ENCODE data around the gene CITED4.

CITED4 gene

GRCh38 chr1:40880813-40881549 lies 18.8 kb upstream of the CITED4 start:
- H3K27ac ChIP-seq (ENCODE audit: low read depth, low read length), result no peak overlapping the region
- H3K4me3 ChIP-seq (ENCODE audit: low read depth in 1 of 2, low read length in 2 of 2), result no peak overlapping the region
- no peak overlapping the region for H3K9ac ChIP-seq (ENCODE audit: low read length)
- H3K27me3 ChIP-seq (ENCODE audit: control insufficient read depth in 1 of 2, insufficient read depth in 2 of 2, low read length in 2 of 2), result peaks cover 4 to 9% of the 10 kb centered on the region in 2 donors
- H3K36me3 ChIP-seq (ENCODE audit: insufficient read depth, low read length), result no peaks in the 10 kb centered on the region
- peaks cover 14% of the 10 kb centered on the region for H3K4me1 ChIP-seq (ENCODE audit: insufficient read depth, low read length)
- no peaks in the 10 kb centered on the region for H3K9me3 ChIP-seq (ENCODE audit: low read length)

GRCh38 chr1:40879482-40880175 lies 17.5 kb upstream of the CITED4 start:
- Histone ChIP-seq H3K9ac (ENCODE audit: low read length) (no peak overlapping the region), H3K36me3 (ENCODE audit: insufficient read depth, low read length) (no peaks in the 10 kb centered on the region), H3K9me3 (ENCODE audit: low read length) (no peaks in the 10 kb centered on the region), H3K4me1 (ENCODE audit: insufficient read depth, low read length) (peaks cover 14% of the 10 kb centered on the region), H3K4me3 (ENCODE audit: low read depth in 1 of 2, low read length in 2 of 2) (no peak overlapping the region), H3K27me3 (ENCODE audit: control insufficient read depth in 1 of 2, insufficient read depth in 2 of 2, low read length in 2 of 2) (peaks cover 4 to 9% of the 10 kb centered on the region in 2 donors), H3K27ac (ENCODE audit: low read depth, low read length) (no peak overlapping the region)

DNA sequence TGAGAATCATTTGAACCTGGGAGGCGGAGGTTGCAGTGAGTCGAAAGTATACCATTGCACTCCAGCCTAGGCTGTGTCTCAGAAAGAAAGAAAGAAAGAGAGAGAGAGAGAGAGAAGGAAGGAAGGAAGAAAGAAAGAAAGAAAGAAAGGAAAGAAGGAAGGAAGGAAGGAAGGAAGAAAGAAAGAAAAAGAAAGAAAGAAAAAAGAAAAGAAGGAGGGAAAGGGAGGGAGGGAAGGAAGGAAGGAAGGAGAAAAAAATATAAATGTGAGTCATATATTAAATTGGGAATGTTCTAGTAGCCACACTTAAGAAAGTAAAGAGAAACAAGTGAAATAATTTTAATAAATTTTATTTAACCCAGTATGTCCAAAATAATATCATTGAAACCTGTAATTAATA lies 16.7 kb upstream of the CITED4 start:
- H3K27ac ChIP-seq (ENCODE audit: low read depth, low read length), result no peak overlapping the region
- no peak overlapping the region for H3K4me3 ChIP-seq (ENCODE audit: low read depth in 1 of 2, low read length in 2 of 2)
- no peaks in the 10 kb centered on the region for H3K36me3 ChIP-seq (ENCODE audit: insufficient read depth, low read length)
- peaks cover 2 to 3% of the 10 kb centered on the region in 2 donors for H3K27me3 ChIP-seq (ENCODE audit: control insufficient read depth in 1 of 2, insufficient read depth in 2 of 2, low read length in 2 of 2)
- no peaks in the 10 kb centered on the region for H3K9me3 ChIP-seq (ENCODE audit: low read length)
- H3K9ac ChIP-seq (ENCODE audit: low read length), result no peak overlapping the region
- peaks cover 14% of the 10 kb centered on the region for H3K4me1 ChIP-seq (ENCODE audit: insufficient read depth, low read length)

DNA sequence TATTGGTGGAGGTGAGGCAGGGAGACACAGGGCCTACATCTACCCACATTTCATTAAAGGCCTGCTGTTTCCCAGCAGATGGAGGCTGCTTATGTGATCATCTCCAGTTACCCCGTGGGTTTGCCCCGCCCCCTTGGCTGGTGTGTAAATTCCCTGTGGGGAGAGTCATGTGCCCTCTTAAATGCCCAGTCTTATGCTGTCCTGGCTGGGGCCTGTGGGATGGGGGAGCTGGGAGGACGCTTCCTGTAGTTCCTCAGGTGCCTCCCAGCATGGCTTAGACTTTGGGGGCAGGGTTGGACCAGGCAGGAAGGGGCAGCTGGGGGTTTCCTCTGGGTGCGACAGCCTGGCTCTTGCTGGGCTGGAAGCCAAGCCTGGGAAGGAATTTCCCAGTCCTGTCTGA lies 15.5 kb upstream of the CITED4 start:
- Histone ChIP-seq H3K4me3 (ENCODE audit: low read depth in 1 of 2, low read length in 2 of 2) (no peak overlapping the region), H3K27me3 (ENCODE audit: control insufficient read depth in 1 of 2, insufficient read depth in 2 of 2, low read length in 2 of 2) (no peaks in the 10 kb centered on the region), H3K9me3 (ENCODE audit: low read length) (no peaks in the 10 kb centered on the region), H3K4me1 (ENCODE audit: insufficient read depth, low read length) (peaks cover 14% of the 10 kb centered on the region), H3K9ac (ENCODE audit: low read length) (no peak overlapping the region), H3K27ac (ENCODE audit: low read depth, low read length) (peak overlapping the region; percentile 35), H3K36me3 (ENCODE audit: insufficient read depth, low read length) (no peaks in the 10 kb centered on the region)

DNA sequence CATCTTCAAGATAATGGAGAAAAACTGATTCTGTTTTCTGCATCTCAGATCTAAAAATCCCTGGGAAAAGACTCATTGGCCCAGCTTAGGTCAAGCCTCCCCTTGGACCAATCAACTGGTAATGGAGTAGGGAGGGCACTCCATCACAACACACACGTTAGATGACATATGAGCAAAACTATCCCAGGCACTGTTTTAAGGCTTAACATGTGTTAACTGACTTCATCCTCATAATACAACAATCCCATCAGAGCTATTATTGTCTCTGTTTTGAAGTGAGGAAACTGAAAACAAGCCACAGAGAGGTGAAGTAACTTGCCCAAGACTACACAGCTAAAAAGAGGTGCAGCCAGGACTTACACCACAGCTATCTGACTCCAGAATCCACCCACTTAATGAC lies 14.7 kb upstream of the CITED4 start:
- Histone ChIP-seq H3K4me1 (ENCODE audit: insufficient read depth, low read length) (peaks cover 14% of the 10 kb centered on the region), H3K27me3 (ENCODE audit: control insufficient read depth in 1 of 2, insufficient read depth in 2 of 2, low read length in 2 of 2) (no peaks in the 10 kb centered on the region), H3K9ac (ENCODE audit: low read length) (no peak overlapping the region), H3K4me3 (ENCODE audit: low read depth in 1 of 2, low read length in 2 of 2) (no peak overlapping the region), H3K9me3 (ENCODE audit: low read length) (no peaks in the 10 kb centered on the region), H3K36me3 (ENCODE audit: insufficient read depth, low read length) (no peaks in the 10 kb centered on the region), H3K27ac (ENCODE audit: low read depth, low read length) (no peak overlapping the region)

- H3K4me1 ChIP-seq (ENCODE audit: insufficient read depth, low read length), result peaks cover 14% of the 10 kb centered on the region
- no peaks in the 10 kb centered on the region for H3K27me3 ChIP-seq (ENCODE audit: control insufficient read depth in 1 of 2, insufficient read depth in 2 of 2, low read length in 2 of 2)
- no peaks in the 10 kb centered on the region for H3K9me3 ChIP-seq (ENCODE audit: low read length)
- no peak overlapping the region for H3K9ac ChIP-seq (ENCODE audit: low read length)
- no peaks in the 10 kb centered on the region for H3K36me3 ChIP-seq (ENCODE audit: insufficient read depth, low read length)
- H3K27ac ChIP-seq (ENCODE audit: low read depth, low read length), result no peak overlapping the region
- H3K4me3 ChIP-seq (ENCODE audit: low read depth in 1 of 2, low read length in 2 of 2), result no peak overlapping the region
Measured at GRCh38 chr1:40876436-40876761, 14.2 kb upstream of the CITED4 start.

- Histone ChIP-seq H3K27me3 (ENCODE audit: control insufficient read depth in 1 of 2, insufficient read depth in 2 of 2, low read length in 2 of 2) (no peaks in the 10 kb centered on the region), H3K9ac (ENCODE audit: low read length) (no peak overlapping the region), H3K9me3 (ENCODE audit: low read length) (no peaks in the 10 kb centered on the region), H3K27ac (ENCODE audit: low read depth, low read length) (no peak overlapping the region), H3K36me3 (ENCODE audit: insufficient read depth, low read length) (no peaks in the 10 kb centered on the region), H3K4me1 (ENCODE audit: insufficient read depth, low read length) (peaks cover 14% of the 10 kb centered on the region), H3K4me3 (ENCODE audit: low read depth in 1 of 2, low read length in 2 of 2) (no peak overlapping the region)
Measured at GRCh38 chr1:40873863-40874472, 11.8 kb upstream of the CITED4 start.

- Histone ChIP-seq H3K27ac (ENCODE audit: low read depth, low read length) (no peak overlapping the region), H3K9me3 (ENCODE audit: low read length) (no peaks in the 10 kb centered on the region), H3K4me3 (ENCODE audit: low read depth in 1 of 2, low read length in 2 of 2) (no peak overlapping the region), H3K36me3 (ENCODE audit: insufficient read depth, low read length) (no peaks in the 10 kb centered on the region), H3K27me3 (ENCODE audit: control insufficient read depth in 1 of 2, insufficient read depth in 2 of 2, low read length in 2 of 2) (no peaks in the 10 kb centered on the region), H3K4me1 (ENCODE audit: insufficient read depth, low read length) (peaks cover 7% of the 10 kb centered on the region), H3K9ac (ENCODE audit: low read length) (no peak overlapping the region)
Measured at GRCh38 chr1:40872276-40872675, 10.1 kb upstream of the CITED4 start.

GRCh38 chr1:40870135-40870728 lies 8.1 kb upstream of the CITED4 start:
- no peak overlapping the region for H3K9ac ChIP-seq (ENCODE audit: low read length)
- no peaks in the 10 kb centered on the region for H3K36me3 ChIP-seq (ENCODE audit: insufficient read depth, low read length)
- no peak overlapping the region for H3K4me3 ChIP-seq (ENCODE audit: low read depth in 1 of 2, low read length in 2 of 2)
- H3K4me1 ChIP-seq (ENCODE audit: insufficient read depth, low read length), result peaks cover 22% of the 10 kb centered on the region
- no peaks in the 10 kb centered on the region for H3K27me3 ChIP-seq (ENCODE audit: control insufficient read depth in 1 of 2, insufficient read depth in 2 of 2, low read length in 2 of 2)
- H3K27ac ChIP-seq (ENCODE audit: low read depth, low read length), result no peak overlapping the region
- no peaks in the 10 kb centered on the region for H3K9me3 ChIP-seq (ENCODE audit: low read length)

DNA sequence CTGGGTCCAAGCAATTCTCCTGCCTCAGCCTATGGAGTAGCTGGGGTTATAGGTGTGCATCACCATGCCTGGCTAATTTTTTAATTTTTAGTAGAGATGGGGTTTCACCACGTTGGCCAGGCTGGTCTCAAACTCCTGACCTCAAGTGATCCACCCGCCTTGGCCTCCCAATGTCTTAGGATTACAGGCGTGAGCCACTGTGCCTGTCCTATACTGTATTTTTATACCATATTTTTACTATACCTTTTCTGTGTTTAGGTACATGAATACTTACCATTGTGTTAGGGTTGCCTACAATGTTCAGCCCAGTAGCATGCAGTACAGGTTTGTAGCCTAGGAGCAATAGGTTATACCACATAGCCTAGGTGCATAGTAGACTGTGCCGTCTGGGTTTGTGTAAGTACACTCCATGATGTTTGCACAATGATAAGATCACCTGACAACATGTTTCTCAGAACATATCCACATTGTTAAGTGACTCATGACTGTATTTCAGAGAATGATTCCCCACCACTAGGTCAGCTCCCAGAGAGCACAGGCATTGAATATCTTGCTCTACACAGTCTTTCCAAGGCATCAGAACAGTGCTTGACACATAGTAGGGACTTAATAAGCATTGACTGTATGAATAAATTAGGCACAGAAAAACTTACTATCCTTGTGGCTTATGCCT lies 6.0 kb upstream of the CITED4 start:
- H3K9me3 ChIP-seq (ENCODE audit: low read length), result no peaks in the 10 kb centered on the region
- H3K27ac ChIP-seq (ENCODE audit: low read depth, low read length), result peak overlapping the region; percentile 19
- no peaks in the 10 kb centered on the region for H3K27me3 ChIP-seq (ENCODE audit: control insufficient read depth in 1 of 2, insufficient read depth in 2 of 2, low read length in 2 of 2)
- peaks cover 22% of the 10 kb centered on the region for H3K4me1 ChIP-seq (ENCODE audit: insufficient read depth, low read length)
- H3K36me3 ChIP-seq (ENCODE audit: insufficient read depth, low read length), result no peaks in the 10 kb centered on the region
- H3K9ac ChIP-seq (ENCODE audit: low read length), result no peak overlapping the region
- H3K4me3 ChIP-seq (ENCODE audit: low read depth in 1 of 2, low read length in 2 of 2), result no peak overlapping the region

All from muscle layer of colon (tissue), 2 donors.